ENCODE data around the gene KIF26B. TPM values are rescaled to one million over a fixed set of nuclear protein-coding genes. Genes with fewer than 3 reads are reported as not detected.

The KIF26B gene
- total and polyA plus RNA-seq, 2 experiments from 2014 or later = 0.03 to 0.76 TPM

- H3K4me1 Mint-ChIP-seq = peaks cover 12% of the 10 kb centered on the region; the same call in 2 of the 3 replicates
- Histone ChIP-seq H3F3A (replicated peaks; ENCODE audit: low read depth) (no peaks in the 10 kb centered on the region), H3K27ac (ENCODE audit: low read depth) (no peak overlapping the region), H3K4me3 (no peak overlapping the region), H3K4me2 (no peak overlapping the region), H4K20me1 (replicated peaks; ENCODE audit: insufficient read depth) (no peaks in the 10 kb centered on the region), H3K79me2 (replicated peaks; ENCODE audit: insufficient read depth) (no peaks in the 10 kb centered on the region), H3K9me2 (ENCODE audit: insufficient read depth) (no peaks in the 10 kb centered on the region), H3K36me3 (ENCODE audit: insufficient read depth) (no peaks in the 10 kb centered on the region), H2AFZ (no peak overlapping the region), H3K4me1 (ENCODE audit: insufficient read depth) (no peaks in the 10 kb centered on the region; the same call in 1 of the 2 replicates), H3K27me3 (ENCODE audit: insufficient read depth) (no peaks in the 10 kb centered on the region)
- TF ChIP-seq POLR2AphosphoS5 (IDR thresholded peaks at IDR 0.05; ENCODE audit: low read depth) = no peak
- no peak for TF ChIP-seq JUNB (IDR thresholded peaks at IDR 0.05; ENCODE audit: unreplicated experiment)
- TF ChIP-seq ZNF331 (CRISPR knock-in tag; IDR thresholded peaks at IDR 0.05; ENCODE audit: low read depth) = no peak
- TF ChIP-seq EZH2phosphoT487 (IDR thresholded peaks at IDR 0.05; ENCODE audit: unreplicated experiment) = no peak
- no peak for TF ChIP-seq CTCF (conservative IDR thresholded peaks at IDR 0.05; ENCODE audit: low read depth in 2 of 2)
- no peak for TF ChIP-seq CREB1 (CRISPR knock-in tag; IDR thresholded peaks at IDR 0.05; ENCODE audit: low read depth)
- no peak for TF ChIP-seq ZNF462 (CRISPR knock-in tag; IDR thresholded peaks at IDR 0.05)
- no peak for TF ChIP-seq ETS1 (IDR thresholded peaks at IDR 0.05)
- TF ChIP-seq NANOG (IDR thresholded peaks at IDR 0.05; ENCODE audit: borderline replicate concordance) = no peak
- no peak for TF ChIP-seq ZNF114 (CRISPR knock-in tag; IDR thresholded peaks at IDR 0.05)
- no peak for TF ChIP-seq EZH2 (IDR thresholded peaks at IDR 0.05; ENCODE audit: low read depth, unreplicated experiment)
- TF ChIP-seq STAT1 (IDR thresholded peaks at IDR 0.05; ENCODE audit: unreplicated experiment) = no peak
- H3K9me3 Mint-ChIP-seq = no peaks in the 10 kb centered on the region
- ATAC-seq (no peak), DNase-seq (ENCODE audit: low spot score) (no peak)
- H3K27ac Mint-ChIP-seq = no peak overlapping the region
- H3K4me3 Mint-ChIP-seq = no peak overlapping the region
- H3K36me3 Mint-ChIP-seq (ENCODE audit: low read depth) = no peaks in the 10 kb centered on the region
- peaks cover 5% of the 10 kb centered on the region for H3K27me3 Mint-ChIP-seq (ENCODE audit: insufficient read depth, low read depth, poor library complexity)
These were observed 403.3 kb downstream of the KIF26B start for GRCh38 chr1:245558069-245558468.
